ENCODE measurements around the gene SYNE1. TPM values are rescaled to one million over a fixed set of nuclear protein-coding genes. Genes with fewer than 3 reads are reported as not detected.

Gene SYNE1
- total RNA-seq, 1 experiment from 2014 or later: 3.0 TPM

DNA sequence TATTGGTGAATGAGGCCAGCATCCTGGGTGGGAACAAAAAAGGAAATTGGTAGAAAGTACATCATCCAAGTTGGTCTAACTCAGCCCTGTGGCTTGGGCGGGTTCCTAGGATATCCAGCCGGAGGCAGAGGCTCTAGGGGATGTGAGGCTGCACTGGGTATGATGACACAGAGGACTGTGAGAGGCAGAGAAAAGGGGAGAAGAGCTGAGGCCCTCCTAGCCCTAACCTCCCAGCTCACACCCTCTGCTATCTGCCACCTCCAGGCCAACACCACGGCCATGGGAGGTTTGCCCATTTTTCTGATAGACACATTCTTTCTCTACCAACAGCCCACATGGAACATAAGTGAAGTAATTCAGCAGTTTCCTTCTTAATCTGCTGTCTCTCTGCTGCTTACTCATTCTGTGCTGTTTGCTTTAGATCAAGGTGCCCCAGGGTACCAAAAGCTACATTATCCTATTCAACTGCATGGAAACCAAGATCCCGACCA is 545.3 kb downstream of the SYNE1 start:
- no peak overlapping the region for H4K8ac ChIP-seq (replicated peaks; ENCODE audit: insufficient read length, low read depth, low read length)
- no peak overlapping the region for H2AK5ac ChIP-seq (ENCODE audit: insufficient read length, low read length)
- H4K20me1 ChIP-seq (ENCODE audit: control insufficient read depth, insufficient read depth, insufficient read length): no peaks in the 10 kb centered on the region
- H3K79me1 ChIP-seq (ENCODE audit: insufficient read depth, low read depth, low read length, poor library complexity, severe bottlenecking): no peaks in the 10 kb centered on the region
- H3K23ac ChIP-seq (ENCODE audit: insufficient read length, low read depth, low read length): no peak overlapping the region
- Mint-ChIP-seq H3K4me3 (no peak overlapping the region), H3K27ac (no peak overlapping the region), H3K4me1 (peaks cover 14 to 17% of the 10 kb centered on the region in 2 experiments), H3K36me3 (ENCODE audit: insufficient read depth in 1 of 3, low read depth in 3 of 3) (no peaks in the 10 kb centered on the region), H3K9me3 (no peaks in the 10 kb centered on the region), H3K27me3 (ENCODE audit: low read depth) (no peaks in the 10 kb centered on the region; the same call in 1 of the 2 replicates)
- no peak overlapping the region for H3K56ac ChIP-seq (ENCODE audit: insufficient read length, low read depth, low read length)
- TF ChIP-seq, protein P1, sequence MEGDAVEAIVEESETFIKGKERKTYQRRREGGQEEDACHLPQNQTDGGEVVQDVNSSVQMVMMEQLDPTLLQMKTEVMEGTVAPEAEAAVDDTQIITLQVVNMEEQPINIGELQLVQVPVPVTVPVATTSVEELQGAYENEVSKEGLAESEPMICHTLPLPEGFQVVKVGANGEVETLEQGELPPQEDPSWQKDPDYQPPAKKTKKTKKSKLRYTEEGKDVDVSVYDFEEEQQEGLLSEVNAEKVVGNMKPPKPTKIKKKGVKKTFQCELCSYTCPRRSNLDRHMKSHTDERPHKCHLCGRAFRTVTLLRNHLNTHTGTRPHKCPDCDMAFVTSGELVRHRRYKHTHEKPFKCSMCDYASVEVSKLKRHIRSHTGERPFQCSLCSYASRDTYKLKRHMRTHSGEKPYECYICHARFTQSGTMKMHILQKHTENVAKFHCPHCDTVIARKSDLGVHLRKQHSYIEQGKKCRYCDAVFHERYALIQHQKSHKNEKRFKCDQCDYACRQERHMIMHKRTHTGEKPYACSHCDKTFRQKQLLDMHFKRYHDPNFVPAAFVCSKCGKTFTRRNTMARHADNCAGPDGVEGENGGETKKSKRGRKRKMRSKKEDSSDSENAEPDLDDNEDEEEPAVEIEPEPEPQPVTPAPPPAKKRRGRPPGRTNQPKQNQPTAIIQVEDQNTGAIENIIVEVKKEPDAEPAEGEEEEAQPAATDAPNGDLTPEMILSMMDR (conservative IDR thresholded peaks at IDR 0.05): no peak
- no peak overlapping the region for H3T11ph ChIP-seq (ENCODE audit: low read length)
- no peak overlapping the region for H2BK5ac ChIP-seq (ENCODE audit: insufficient read length, low read length)
- no peak overlapping the region for H3K9ac ChIP-seq (ENCODE audit: extremely low read depth, insufficient read length, low read length)
- no peak overlapping the region for H2AFZ ChIP-seq (ENCODE audit: low read length)
- H3K18ac ChIP-seq (ENCODE audit: insufficient read length, low read depth, low read length): no peak overlapping the region
- no peak overlapping the region for H4K5ac ChIP-seq (ENCODE audit: insufficient read length, low read depth, low read length)
- no peak overlapping the region for H4K91ac ChIP-seq (ENCODE audit: insufficient read length, low read depth, low read length)
- H2BK120ac ChIP-seq (ENCODE audit: low read depth, low read length, poor library complexity, severe bottlenecking): no peak overlapping the region
- no peak overlapping the region for H3K14ac ChIP-seq (ENCODE audit: insufficient read depth, low read length)
- no peak for DNase-seq
- H3K23me2 ChIP-seq (ENCODE audit: insufficient read length, low read depth, low read length, poor library complexity, severe bottlenecking): no peaks in the 10 kb centered on the region
- H3K9me3 ChIP-seq (ENCODE audit: control insufficient read depth, low read depth, low read length): no peaks in the 10 kb centered on the region
- H3K27me3 ChIP-seq (ENCODE audit: insufficient read depth, low read length): no peaks in the 10 kb centered on the region
- H3K27ac ChIP-seq (ENCODE audit: insufficient read length, low read depth, low read length): no peak overlapping the region
- WGBS (ENCODE audit: extremely low coverage, insufficient read length, low lambda C conversion rate): no CpG with 5 or more reads among the region's 4 CpGs
- H2BK12ac ChIP-seq (ENCODE audit: insufficient read length, low read depth, low read length): no peak overlapping the region
- no peaks in the 10 kb centered on the region for H3K79me2 ChIP-seq (ENCODE audit: insufficient read depth, low read length)
- H2BK15ac ChIP-seq (ENCODE audit: low read depth, low read length): no peak overlapping the region
- H3K4me1 ChIP-seq (ENCODE audit: insufficient read depth, low read length): no peaks in the 10 kb centered on the region
- no peak overlapping the region for H2BK20ac ChIP-seq (ENCODE audit: low read depth, low read length, poor library complexity, severe bottlenecking)
- H3K4ac ChIP-seq (ENCODE audit: low read depth, low read length): no peak overlapping the region
- no peak overlapping the region for H3K4me2 ChIP-seq (ENCODE audit: insufficient read depth, insufficient read length, low read length)
